ENCODE data around the gene ADARB2.
"Not testable (repeated sequence)": the region's sequence is repeated elsewhere in the genome, so short reads cannot be mapped to it uniquely, and the experiment has no call there.

Gene ADARB2

GRCh38 chr10:1475098-1475591 lies 262.2 kb downstream of the ADARB2 start:
- H3K4me3 ChIP-seq (ENCODE audit: low read depth, low read length) = no peak overlapping the region

GRCh38 chr10:1474376-1475097 lies 262.8 kb downstream of the ADARB2 start:
- H3K4me3 ChIP-seq (ENCODE audit: low read depth, low read length) = no peak overlapping the region

GRCh38 chr10:1473874-1474273 lies 263.5 kb downstream of the ADARB2 start:
- no peak overlapping the region for H3K4me3 ChIP-seq (ENCODE audit: low read depth, low read length)

- no peak overlapping the region for H3K4me3 ChIP-seq (ENCODE audit: low read depth, low read length)
These were observed 265.0 kb downstream of the ADARB2 start for GRCh38 chr10:1472178-1472958.

GRCh38 chr10:1468811-1469210 lies 268.5 kb downstream of the ADARB2 start:
- no peak overlapping the region for H3K4me3 ChIP-seq (ENCODE audit: low read depth, low read length)

- H3K4me3 ChIP-seq (ENCODE audit: low read depth, low read length) = no peak overlapping the region
These were observed 269.8 kb downstream of the ADARB2 start for GRCh38 chr10:1467334-1468076.

- H3K4me3 ChIP-seq (ENCODE audit: low read depth, low read length) = no peak overlapping the region
These were observed 271.1 kb downstream of the ADARB2 start for GRCh38 chr10:1465993-1466764.

- H3K4me3 ChIP-seq (ENCODE audit: low read depth, low read length) = no peak overlapping the region
These were observed 271.9 kb downstream of the ADARB2 start for GRCh38 chr10:1465418-1465911.

GRCh38 chr10:1464881-1465417 lies 272.4 kb downstream of the ADARB2 start:
- no peak overlapping the region for H3K4me3 ChIP-seq (ENCODE audit: low read depth, low read length)

GRCh38 chr10:1463971-1464370 lies 273.4 kb downstream of the ADARB2 start:
- H3K4me3 ChIP-seq (ENCODE audit: low read depth, low read length) = not testable (repeated sequence)

- no peak overlapping the region for H3K4me3 ChIP-seq (ENCODE audit: low read depth, low read length)
These were observed 274.2 kb downstream of the ADARB2 start for GRCh38 chr10:1462994-1463633.

GRCh38 chr10:1462521-1462920 lies 274.8 kb downstream of the ADARB2 start:
- H3K4me3 ChIP-seq (ENCODE audit: low read depth, low read length) = no peak overlapping the region

GRCh38 chr10:1462032-1462431 lies 275.3 kb downstream of the ADARB2 start:
- H3K4me3 ChIP-seq (ENCODE audit: low read depth, low read length) = no peak overlapping the region

GRCh38 chr10:1461016-1461415 lies 276.3 kb downstream of the ADARB2 start:
- H3K4me3 ChIP-seq (ENCODE audit: low read depth, low read length) = no peak overlapping the region

- H3K4me3 ChIP-seq (ENCODE audit: low read depth, low read length) = not testable (repeated sequence)
These were observed 277.7 kb downstream of the ADARB2 start for GRCh38 chr10:1459664-1460063.

GRCh38 chr10:1454951-1455350 lies 282.4 kb downstream of the ADARB2 start:
- H3K4me3 ChIP-seq (ENCODE audit: low read depth, low read length) = no peak overlapping the region

GRCh38 chr10:1454428-1454827 lies 282.9 kb downstream of the ADARB2 start:
- no peak overlapping the region for H3K4me3 ChIP-seq (ENCODE audit: low read depth, low read length)

- no peak overlapping the region for H3K4me3 ChIP-seq (ENCODE audit: low read depth, low read length)
These were observed 284.5 kb downstream of the ADARB2 start for GRCh38 chr10:1452777-1453176.

GRCh38 chr10:1451941-1452340 lies 285.4 kb downstream of the ADARB2 start:
- no peak overlapping the region for H3K4me3 ChIP-seq (ENCODE audit: low read depth, low read length)
